Osteoblast (primary cell): ENCODE results near the gene TCF7L2. TPM values are rescaled to one million over a fixed set of nuclear protein-coding genes. Genes with fewer than 3 reads are reported as not detected.
A peak's percentile ranks its signal among the peaks of the same experiment; 100 is the strongest.

Experiments used
- DNase-seq: peaks from one replicate; pipeline ENCODE4 v3.0.0; 2011; ENCODE audit warnings: low spot score, mixed read lengths; ENCODE audit not compliant: insufficient read length; ENCODE audit errors: missing footprints
- H2AFZ ChIP-seq: 2 replicates; pipeline ENCODE4 v1.6.0; 2011; ENCODE audit warnings: mild to moderate bottlenecking, low read length
- H3K27ac ChIP-seq: 2 replicates; pipeline ENCODE4 v1.5.1; 2011; ENCODE audit warnings: mild to moderate bottlenecking, low read depth, low read length, moderate library complexity
- H3K27me3 ChIP-seq: 2 replicates; pipeline ENCODE4 v1.6.0; 2012; ENCODE audit warnings: mild to moderate bottlenecking, control low read depth, inconsistent platforms, low read length, moderate library complexity; ENCODE audit not compliant: insufficient read depth
- H3K36me3 ChIP-seq: 2 replicates; pipeline ENCODE4 v1.5.1; 2011; ENCODE audit warnings: mild to moderate bottlenecking, low read length, control low read depth, moderate library complexity; ENCODE audit not compliant: insufficient read depth
- H3K4me1 ChIP-seq: 2 replicates; pipeline ENCODE4 v1.5.1; 2011; ENCODE audit warnings: mild to moderate bottlenecking, low read length, control low read depth, moderate library complexity; ENCODE audit not compliant: insufficient read depth
- H3K4me2 ChIP-seq: 2 replicates; pipeline ENCODE4 v1.6.0; 2011; ENCODE audit warnings: mild to moderate bottlenecking, low read length; ENCODE audit not compliant: insufficient read depth
- H3K4me3 ChIP-seq: fragments of 200-600 bp; sonication (generic); 3 replicates; pipeline ENCODE4 v1.5.1; 2012; ENCODE audit warnings: mild to moderate bottlenecking, low read length, inconsistent platforms; ENCODE audit not compliant: insufficient read depth
- H3K79me2 ChIP-seq: 2 replicates; pipeline ENCODE4 v1.6.0; 2012; ENCODE audit warnings: mild to moderate bottlenecking, low read length, control low read depth, inconsistent platforms; ENCODE audit not compliant: insufficient read depth
- H3K9me3 ChIP-seq: 2 replicates; pipeline ENCODE4 v1.5.1; 2011; ENCODE audit warnings: low read depth, low read length, control low read depth
- H4K20me1 ChIP-seq: 2 replicates; pipeline ENCODE4 v1.6.0; 2012; ENCODE audit warnings: mild to moderate bottlenecking, low read length, control low read depth; ENCODE audit not compliant: insufficient read depth
- CTCF ChIP-seq: IDR thresholded peaks from 2 replicates; pipeline ENCODE4 v1.5.1; 2011; ENCODE audit warnings: mild to moderate bottlenecking, low read depth, low read length, moderate library complexity; ENCODE audit errors: extremely low read depth
- total RNA-seq: library from RNA; depleted of rRNA; stranded (reverse); fragments of >200 nt; gene quantifications from 2 replicates; pipeline ENCODE4 v1.2.3, GENCODE V29; 2012

The TCF7L2 gene
- total RNA-seq, 1 donor = 9.0 TPM

- H4K20me1 ChIP-seq = no peaks in the 10 kb centered on the region
- no peak for TF ChIP-seq CTCF
- no peaks in the 10 kb centered on the region for H3K9me3 ChIP-seq
- H3K4me1 ChIP-seq = peaks cover 68% of the 10 kb centered on the region
- peak overlapping the region; percentile 11 for H2AFZ ChIP-seq
- H3K79me2 ChIP-seq = peaks cover 52% of the 10 kb centered on the region
- H3K27me3 ChIP-seq = no peaks in the 10 kb centered on the region
- no peak for DNase-seq
- H3K4me2 ChIP-seq = peak overlapping the region; percentile 84
- no peak overlapping the region for H3K4me3 ChIP-seq
- H3K36me3 ChIP-seq = no peaks in the 10 kb centered on the region
- H3K27ac ChIP-seq = peak overlapping the region; percentile 98
Measured at GRCh38 chr10:113057948-113058522, 108.0 kb downstream of the TCF7L2 start.

- peaks cover 51% of the 10 kb centered on the region for H3K79me2 ChIP-seq
- H3K27me3 ChIP-seq = no peaks in the 10 kb centered on the region
- H2AFZ ChIP-seq = peak overlapping the region; percentile 11
- H4K20me1 ChIP-seq = no peaks in the 10 kb centered on the region
- H3K4me1 ChIP-seq = peaks cover 63% of the 10 kb centered on the region
- no peak for DNase-seq
- H3K36me3 ChIP-seq = no peaks in the 10 kb centered on the region
- no peak for TF ChIP-seq CTCF
- peak overlapping the region; percentile 84 for H3K4me2 ChIP-seq
- peak overlapping the region; percentile 98 for H3K27ac ChIP-seq
- H3K4me3 ChIP-seq = peak overlapping the region; percentile 59
- H3K9me3 ChIP-seq = no peaks in the 10 kb centered on the region
Measured at GRCh38 chr10:113058523-113059370, 108.7 kb downstream of the TCF7L2 start.

- no peaks in the 10 kb centered on the region for H3K36me3 ChIP-seq
- no peaks in the 10 kb centered on the region for H3K9me3 ChIP-seq
- peak overlapping the region; percentile 59 for H3K4me3 ChIP-seq
- H2AFZ ChIP-seq = no peak overlapping the region
- peaks cover 51% of the 10 kb centered on the region for H3K79me2 ChIP-seq
- H4K20me1 ChIP-seq = no peaks in the 10 kb centered on the region
- no peaks in the 10 kb centered on the region for H3K27me3 ChIP-seq
- H3K4me2 ChIP-seq = peak overlapping the region; percentile 84
- DNase-seq = peak; percentile 84
- peaks cover 60% of the 10 kb centered on the region for H3K4me1 ChIP-seq
- no peak for TF ChIP-seq CTCF
- H3K27ac ChIP-seq = peak overlapping the region; percentile 98
Measured at GRCh38 chr10:113059371-113059780, 109.3 kb downstream of the TCF7L2 start.
